GM12873 (cell line): ENCODE measurements around the gene SYS1.

Experiments used
- TF ChIP-seq, protein P1 (sequence below): IDR thresholded peaks from 2 replicates; pipeline ENCODE4 v1.5.1; 2012; ENCODE audit warnings: low read depth, mild to moderate bottlenecking, moderate library complexity, low read length, control low read depth; ENCODE audit not compliant: insufficient read depth; ENCODE audit errors: missing control alignments

Gene SYS1

DNA sequence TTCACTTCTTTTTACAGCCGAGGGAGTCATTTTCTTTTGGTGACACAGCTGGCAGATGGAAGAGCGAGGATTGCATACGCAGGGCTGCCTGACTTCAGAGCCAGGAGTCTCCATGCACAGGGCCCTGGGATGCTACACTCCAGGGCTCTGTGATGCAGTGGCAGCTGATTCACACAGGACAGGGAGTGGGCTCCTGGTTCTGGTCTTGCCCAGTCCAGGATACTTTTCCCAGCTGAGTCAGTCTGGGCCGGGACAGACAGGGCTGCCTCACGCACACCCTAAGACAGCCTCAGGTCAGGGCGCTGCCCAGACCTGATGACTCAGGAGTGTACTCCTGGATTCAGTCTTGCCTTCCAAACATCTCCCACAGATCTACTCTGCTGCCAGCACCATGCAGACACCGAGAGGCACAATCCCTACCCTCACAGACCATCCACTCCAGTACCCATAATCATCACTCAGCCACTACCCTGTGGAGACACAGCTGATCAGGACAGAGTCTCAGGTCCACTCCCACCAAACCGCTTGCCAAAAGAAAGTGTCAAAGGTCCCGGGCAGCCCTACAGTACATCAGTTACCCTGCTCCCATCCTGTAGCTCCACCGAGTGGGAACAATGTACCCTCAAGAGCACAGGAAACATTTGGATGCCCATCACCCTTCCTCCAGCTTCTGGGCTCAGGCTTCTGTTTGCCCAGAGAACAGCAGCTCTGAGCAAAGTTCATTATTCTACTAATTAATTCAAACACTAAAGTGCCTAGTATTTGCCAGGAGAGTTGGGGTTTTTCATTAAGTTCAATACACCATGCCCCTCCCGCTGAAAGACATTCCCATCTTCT lies 26.2 kb upstream of the SYS1 start:
- TF ChIP-seq, protein P1, sequence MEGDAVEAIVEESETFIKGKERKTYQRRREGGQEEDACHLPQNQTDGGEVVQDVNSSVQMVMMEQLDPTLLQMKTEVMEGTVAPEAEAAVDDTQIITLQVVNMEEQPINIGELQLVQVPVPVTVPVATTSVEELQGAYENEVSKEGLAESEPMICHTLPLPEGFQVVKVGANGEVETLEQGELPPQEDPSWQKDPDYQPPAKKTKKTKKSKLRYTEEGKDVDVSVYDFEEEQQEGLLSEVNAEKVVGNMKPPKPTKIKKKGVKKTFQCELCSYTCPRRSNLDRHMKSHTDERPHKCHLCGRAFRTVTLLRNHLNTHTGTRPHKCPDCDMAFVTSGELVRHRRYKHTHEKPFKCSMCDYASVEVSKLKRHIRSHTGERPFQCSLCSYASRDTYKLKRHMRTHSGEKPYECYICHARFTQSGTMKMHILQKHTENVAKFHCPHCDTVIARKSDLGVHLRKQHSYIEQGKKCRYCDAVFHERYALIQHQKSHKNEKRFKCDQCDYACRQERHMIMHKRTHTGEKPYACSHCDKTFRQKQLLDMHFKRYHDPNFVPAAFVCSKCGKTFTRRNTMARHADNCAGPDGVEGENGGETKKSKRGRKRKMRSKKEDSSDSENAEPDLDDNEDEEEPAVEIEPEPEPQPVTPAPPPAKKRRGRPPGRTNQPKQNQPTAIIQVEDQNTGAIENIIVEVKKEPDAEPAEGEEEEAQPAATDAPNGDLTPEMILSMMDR, result no peak

DNA sequence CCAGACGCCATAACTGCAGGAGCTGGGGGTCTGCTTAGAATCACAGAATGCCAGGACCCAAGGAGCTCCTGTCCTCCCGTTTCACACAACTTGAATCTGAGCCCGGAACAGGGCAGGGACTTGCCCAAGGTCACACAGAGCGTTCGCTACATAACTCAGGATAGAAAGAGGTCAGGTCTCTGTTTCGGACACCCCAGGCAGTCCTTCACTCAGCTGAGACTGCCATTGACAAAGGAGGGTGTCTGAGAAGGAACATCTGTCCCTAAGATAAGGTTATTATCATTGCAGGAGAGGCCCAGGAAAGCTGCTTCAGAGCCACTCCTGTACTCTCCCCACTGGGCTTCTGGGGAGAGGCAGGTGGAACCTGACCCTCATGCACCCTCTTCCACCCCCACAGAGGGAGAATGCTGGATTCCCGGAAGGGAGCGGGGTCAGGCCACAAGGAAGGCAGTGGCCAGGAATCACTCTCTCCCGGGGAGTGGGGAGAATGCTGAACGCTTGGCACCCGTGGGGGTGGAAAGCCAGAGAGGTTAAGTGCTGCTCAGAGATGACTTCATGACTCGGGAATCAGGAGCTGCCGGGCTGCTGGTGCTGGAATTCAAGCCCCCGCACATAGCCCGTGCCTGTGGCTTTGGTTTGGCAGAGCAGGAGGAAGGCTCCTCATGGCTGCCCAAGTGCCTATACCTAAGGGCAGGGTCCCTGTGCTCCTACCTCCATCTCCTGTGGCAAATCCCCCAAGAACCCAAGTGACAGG lies 25.4 kb upstream of the SYS1 start:
- TF ChIP-seq, protein P1, result no peak

DNA sequence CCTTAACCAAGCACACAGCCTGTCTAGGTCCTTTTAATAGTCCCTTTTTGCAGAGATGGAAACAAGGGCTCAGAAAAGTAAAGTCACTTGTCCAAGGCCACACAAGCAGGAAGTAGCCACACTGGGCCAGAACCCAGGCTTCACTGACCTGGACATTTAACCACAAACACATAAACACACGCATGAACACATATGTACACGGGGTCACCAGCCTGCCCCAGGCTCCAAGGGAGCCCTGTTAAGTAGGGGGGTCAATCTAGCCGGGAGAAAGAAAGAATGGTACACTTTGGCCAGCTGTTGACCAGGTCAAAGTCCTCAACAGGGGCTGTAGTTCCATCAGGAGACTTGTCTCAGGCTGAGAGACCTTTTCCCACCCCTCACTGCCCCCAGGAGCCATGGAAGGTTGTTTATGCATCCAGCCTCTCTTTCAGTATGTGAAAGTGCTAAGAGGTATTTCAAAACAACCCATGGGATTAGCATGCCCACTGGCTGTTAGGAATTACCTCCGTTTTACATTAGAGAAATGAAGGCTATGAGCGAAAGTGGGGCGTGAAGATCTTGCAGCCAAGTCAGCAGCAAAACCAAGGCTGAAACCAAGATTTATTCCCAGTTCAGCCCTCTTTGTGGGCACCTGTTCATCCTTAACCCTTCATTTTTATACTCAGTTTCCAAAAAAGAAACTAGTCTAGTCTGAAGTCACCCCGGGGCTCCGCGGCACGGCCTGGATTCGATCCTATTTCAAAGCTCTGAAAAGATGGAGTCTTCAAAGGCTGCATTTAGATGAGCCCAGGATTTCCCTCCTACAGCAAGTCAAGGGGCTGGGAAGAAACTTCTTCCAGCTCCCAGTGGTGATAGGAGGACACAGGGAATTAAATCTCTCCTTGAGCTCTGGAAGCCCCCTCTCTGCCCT lies 24.6 kb upstream of the SYS1 start:
- TF ChIP-seq, protein P1, result no peak

DNA sequence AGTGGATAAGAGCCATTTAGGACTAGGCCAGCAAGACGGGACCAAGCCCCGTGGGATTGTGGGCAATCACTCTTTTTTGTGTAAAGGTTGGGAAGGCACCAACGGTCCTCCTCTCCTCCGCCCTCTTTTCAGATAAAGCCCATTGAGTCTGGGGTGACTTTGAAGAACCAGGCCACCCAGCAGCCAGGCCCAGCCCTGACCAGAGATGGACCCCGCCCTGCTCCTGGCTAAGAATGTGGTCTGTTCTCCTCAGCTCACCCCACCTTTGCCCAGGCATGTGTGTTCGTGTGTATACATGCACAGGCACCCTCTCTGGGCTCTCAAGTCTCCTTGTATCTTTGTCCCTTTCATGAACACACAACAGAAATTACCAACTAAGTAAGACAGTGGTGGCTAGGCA lies 23.9 kb upstream of the SYS1 start:
- TF ChIP-seq, protein P1, result no peak

DNA sequence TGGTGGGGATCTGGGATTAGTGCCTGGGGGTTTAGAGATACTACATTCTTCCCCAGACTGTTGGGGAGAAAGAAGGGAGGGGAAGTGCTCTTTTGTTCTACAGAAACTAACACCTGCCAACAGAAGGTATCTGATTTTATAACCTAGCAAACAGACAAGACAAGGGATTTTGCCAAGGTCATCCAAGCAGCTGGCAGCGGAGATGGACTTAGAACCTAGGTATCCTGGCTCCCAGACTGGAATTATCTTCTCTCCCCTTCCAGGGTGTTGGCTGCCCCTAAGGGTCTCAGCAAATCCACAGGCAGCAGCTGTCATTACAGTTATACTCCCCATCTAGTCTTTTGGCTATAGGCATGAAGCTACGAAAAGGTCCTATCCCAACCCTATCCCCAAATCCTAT lies 23.2 kb upstream of the SYS1 start:
- TF ChIP-seq, protein P1, result no peak

DNA sequence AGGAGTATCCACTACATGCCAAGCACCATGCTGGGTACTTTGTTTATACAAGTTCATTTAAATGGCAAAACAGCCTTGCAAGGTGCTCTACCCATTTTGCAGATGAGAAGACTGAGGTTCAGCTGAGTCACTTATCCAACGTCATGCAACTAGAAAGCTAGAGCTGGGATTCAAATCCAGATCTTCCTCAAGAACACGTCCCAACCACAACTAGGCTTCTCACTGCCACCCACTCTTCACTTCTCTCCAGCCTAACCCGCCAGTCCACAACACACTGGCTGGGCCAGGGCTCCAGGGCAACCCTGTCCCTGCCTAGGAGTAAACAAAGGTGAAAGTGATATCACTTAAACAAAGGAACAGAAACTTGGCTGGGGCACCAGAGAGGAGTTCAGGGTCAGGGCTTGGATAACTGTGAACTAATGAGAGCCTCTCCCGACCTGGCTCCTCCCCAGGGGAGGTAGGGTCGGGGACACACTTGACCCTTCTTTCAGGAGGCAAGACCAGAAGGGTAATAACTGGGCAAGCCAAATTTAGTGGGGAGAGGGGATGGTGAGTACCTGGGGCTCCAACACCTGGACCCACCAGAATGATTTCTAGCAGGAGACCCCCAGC lies 22.6 kb upstream of the SYS1 start:
- TF ChIP-seq, protein P1, result no peak
